HCEC 1CT (cell line): ENCODE data around the gene ST6GALNAC4.

ENCODE experiments used
- DNase-seq: peaks from one replicate; pipeline ENCODE4 v3.0.0-alpha.2; 2017

Gene ST6GALNAC4

GRCh38 chr9:127916720-127917581 is at the start of gene ST6GALNAC4:
TSS of gene ST6GALNAC4 (minus strand) at chr9:127917041. CDS start at chr9:127916419, 622 bp downstream.
- peak; percentile 90 for DNase-seq

GRCh38 chr9:127965953-127966352 is 49.1 kb upstream of the ST6GALNAC4 start:
- DNase-seq: no peak

GRCh38 chr9:127963359-127964064 is 46.7 kb upstream of the ST6GALNAC4 start:
- no peak for DNase-seq

GRCh38 chr9:127963041-127963358 is 46.2 kb upstream of the ST6GALNAC4 start:
- DNase-seq: no peak

- no peak for DNase-seq
Observed at GRCh38 chr9:127962278-127962677, 45.4 kb upstream of the ST6GALNAC4 start.

- no peak for DNase-seq
Observed at GRCh38 chr9:127961613-127962155, 44.8 kb upstream of the ST6GALNAC4 start.

GRCh38 chr9:127961155-127961490 is 44.3 kb upstream of the ST6GALNAC4 start:
- no peak for DNase-seq

- DNase-seq: no peak
Observed at GRCh38 chr9:127960410-127961154, 43.7 kb upstream of the ST6GALNAC4 start.

GRCh38 chr9:127959841-127960409 is 43.1 kb upstream of the ST6GALNAC4 start:
- DNase-seq: no peak

GRCh38 chr9:127959398-127959797 is 42.6 kb upstream of the ST6GALNAC4 start:
- DNase-seq: no peak

DNA sequence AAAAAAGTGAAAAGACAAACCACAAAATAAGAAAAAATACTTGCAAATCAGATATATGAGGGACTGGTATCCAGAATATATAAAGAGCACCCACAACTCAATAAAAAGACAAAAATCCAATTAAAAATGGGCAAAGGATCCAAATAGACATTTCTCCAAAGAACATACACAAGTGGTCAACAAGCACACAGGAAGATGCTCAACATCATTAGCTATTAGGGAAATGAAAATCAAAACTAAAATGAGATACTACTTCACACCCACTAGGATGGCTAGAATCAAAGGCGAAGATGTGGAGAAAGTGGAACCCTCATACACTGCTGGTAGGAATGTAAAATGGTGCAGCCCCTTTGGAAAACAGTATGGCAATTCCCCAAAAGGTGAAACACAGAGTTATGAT is 41.9 kb upstream of the ST6GALNAC4 start:
- no peak for DNase-seq

- no peak for DNase-seq
Observed at GRCh38 chr9:127955294-127956015, 38.6 kb upstream of the ST6GALNAC4 start.

- DNase-seq: no peak
Observed at GRCh38 chr9:127954831-127955293, 38.0 kb upstream of the ST6GALNAC4 start.

GRCh38 chr9:127953768-127954505 is 37.1 kb upstream of the ST6GALNAC4 start:
- no peak for DNase-seq

GRCh38 chr9:127953154-127953553 is 36.3 kb upstream of the ST6GALNAC4 start:
- DNase-seq: no peak

- no peak for DNase-seq
Observed at GRCh38 chr9:127950513-127951289, 33.9 kb upstream of the ST6GALNAC4 start.

- DNase-seq: no peak
Observed at GRCh38 chr9:127949827-127950512, 33.1 kb upstream of the ST6GALNAC4 start.

DNA sequence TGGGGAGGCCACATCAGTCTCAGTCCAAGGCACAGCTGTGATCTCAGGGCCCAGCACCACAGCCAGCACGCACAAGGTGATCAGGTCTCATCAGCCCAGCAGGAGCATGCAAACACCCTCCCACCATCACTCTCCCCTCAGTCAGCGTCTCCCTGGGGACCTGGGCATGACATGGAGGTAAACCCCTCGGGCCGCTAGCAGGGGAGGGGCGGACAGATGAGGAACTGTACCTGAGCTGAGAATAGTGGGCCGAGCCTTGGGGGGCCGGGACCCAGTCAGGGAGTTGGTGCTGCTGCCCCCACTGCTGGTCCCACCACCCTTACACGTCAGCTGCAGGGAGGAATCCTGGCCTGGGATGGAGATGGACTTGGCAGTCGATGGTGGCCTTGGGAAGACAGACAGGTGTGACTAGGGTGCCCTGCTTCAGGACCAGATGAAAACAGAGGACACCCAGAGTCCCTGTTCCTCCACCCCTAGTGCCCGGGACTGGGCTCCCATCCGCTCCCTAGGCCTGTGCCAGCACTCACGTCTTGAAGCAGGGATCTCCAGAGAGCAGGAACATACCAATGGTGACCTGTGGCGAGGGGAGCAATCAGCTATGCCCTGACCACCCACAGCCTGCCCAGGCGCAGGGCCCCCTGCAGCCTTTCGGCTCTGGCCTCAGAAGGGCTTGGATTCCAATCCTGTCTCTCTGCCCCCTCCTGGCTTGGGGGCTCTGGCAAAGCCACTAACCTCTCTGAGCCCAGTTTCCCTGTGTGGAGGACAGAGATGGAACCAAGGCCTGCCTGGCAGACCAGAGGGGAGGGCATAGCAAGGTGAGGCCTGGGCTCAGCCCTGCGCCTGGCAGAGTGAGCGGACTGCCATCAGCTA is 31.2 kb upstream of the ST6GALNAC4 start:
- no peak for DNase-seq

DNA sequence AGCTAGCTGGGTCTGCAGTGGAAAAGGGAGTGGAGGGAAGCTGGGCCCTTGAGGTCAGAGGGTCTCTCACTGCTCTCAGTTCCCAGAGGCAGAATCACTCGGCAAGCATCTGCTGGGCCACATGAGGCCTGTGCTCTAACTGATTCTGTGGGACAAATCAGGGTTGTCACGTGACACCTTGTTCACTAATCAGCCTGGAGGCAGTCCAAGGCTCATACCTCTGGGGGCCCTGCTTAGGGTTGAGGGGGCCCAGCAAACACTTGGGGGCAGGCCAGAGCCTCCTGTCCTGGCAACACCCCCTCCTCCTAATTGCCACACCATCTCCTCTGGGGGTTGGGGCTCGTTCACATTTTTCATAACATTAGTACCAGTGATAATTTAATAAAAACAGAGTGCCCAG is 29.9 kb upstream of the ST6GALNAC4 start:
- DNase-seq: no peak
